Loucy (cell line): ENCODE data around the gene KCTD4.

ENCODE experiments used
- EZH2phosphoT487 ChIP-seq: fragments of 200-600 bp; IDR thresholded peaks from 2 replicates; pipeline ENCODE4 v1.6.1; 2018; ENCODE audit warnings: antibody characterized with exemption, mild to moderate bottlenecking, moderate library complexity, borderline replicate concordance
- TF ChIP-seq, protein P1 (sequence below): fragments of 200-600 bp; sonication (generic); conservative IDR thresholded peaks from 2 replicates; pipeline ENCODE4 v1.5.1; 2014; ENCODE audit warnings: mild to moderate bottlenecking, antibody characterized with exemption, low read length

DNA sequence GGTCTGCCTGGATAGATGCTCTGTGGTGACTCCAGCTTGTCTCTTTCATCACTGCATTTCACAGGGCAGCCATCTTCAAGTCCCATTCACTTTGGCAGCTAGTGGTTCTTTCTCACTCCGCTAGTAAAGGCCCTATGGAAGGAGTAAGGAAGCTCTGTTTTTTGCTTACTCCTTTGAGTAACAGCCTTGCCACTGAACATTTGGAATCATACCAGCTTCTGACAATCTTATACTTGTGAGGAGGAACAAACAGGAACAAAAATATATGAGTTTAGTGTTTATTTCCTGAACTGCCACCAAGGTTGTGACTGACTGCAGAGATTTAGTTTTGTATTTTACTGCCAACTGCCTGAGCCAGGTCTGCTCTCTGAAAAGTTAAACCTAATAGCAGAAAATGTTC is 38.7 kb downstream of the KCTD4 start:
- TF ChIP-seq, protein P1, sequence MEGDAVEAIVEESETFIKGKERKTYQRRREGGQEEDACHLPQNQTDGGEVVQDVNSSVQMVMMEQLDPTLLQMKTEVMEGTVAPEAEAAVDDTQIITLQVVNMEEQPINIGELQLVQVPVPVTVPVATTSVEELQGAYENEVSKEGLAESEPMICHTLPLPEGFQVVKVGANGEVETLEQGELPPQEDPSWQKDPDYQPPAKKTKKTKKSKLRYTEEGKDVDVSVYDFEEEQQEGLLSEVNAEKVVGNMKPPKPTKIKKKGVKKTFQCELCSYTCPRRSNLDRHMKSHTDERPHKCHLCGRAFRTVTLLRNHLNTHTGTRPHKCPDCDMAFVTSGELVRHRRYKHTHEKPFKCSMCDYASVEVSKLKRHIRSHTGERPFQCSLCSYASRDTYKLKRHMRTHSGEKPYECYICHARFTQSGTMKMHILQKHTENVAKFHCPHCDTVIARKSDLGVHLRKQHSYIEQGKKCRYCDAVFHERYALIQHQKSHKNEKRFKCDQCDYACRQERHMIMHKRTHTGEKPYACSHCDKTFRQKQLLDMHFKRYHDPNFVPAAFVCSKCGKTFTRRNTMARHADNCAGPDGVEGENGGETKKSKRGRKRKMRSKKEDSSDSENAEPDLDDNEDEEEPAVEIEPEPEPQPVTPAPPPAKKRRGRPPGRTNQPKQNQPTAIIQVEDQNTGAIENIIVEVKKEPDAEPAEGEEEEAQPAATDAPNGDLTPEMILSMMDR = no peak
- no peak for TF ChIP-seq EZH2phosphoT487
